HepG2 (cell line): ENCODE data around the gene STK24. TPM values are rescaled to one million over a fixed set of nuclear protein-coding genes. Genes with fewer than 3 reads are reported as not detected.

Experiments used
- AGO2 ChIP-seq: fragments of 200-400 bp; formaldehyde crosslinking; optimal IDR thresholded peaks from 2 replicates; pipeline ENCODE3; 2017; ENCODE audit warnings: mild to moderate bottlenecking, low read depth, low read length, moderate library complexity
- GPN1 ChIP-seq: sonication (generic); formaldehyde crosslinking; IDR thresholded peaks from 2 replicates; pipeline ENCODE4 v1.5.1; 2020; ENCODE audit warnings: missing genetic modification reagents, borderline replicate concordance
- IRF1 ChIP-seq: sonication (generic); formaldehyde crosslinking; IDR thresholded peaks from 2 replicates; pipeline ENCODE4 v1.4.0; 2020; ENCODE audit warnings: low read depth, mild to moderate bottlenecking, missing genetic modification reagents
- NFE2L2 ChIP-seq: fragments of 150-350 bp; IDR thresholded peaks from 2 replicates; pipeline ENCODE4 v1.6.1; 2014; ENCODE audit warnings: low read length
- POGZ ChIP-seq: sonication (generic); formaldehyde crosslinking; IDR thresholded peaks from 2 replicates; pipeline ENCODE4 v1.4.0; 2020; ENCODE audit warnings: mild to moderate bottlenecking, missing genetic modification reagents
- SP2 ChIP-seq: sonication (generic); formaldehyde crosslinking; IDR thresholded peaks from 2 replicates; pipeline ENCODE4 v1.5.1; 2020; ENCODE audit warnings: mild to moderate bottlenecking, missing genetic modification reagents
- TIGD3 ChIP-seq: sonication (generic); formaldehyde crosslinking; IDR thresholded peaks from 2 replicates; pipeline ENCODE4 v1.5.1; 2020; ENCODE audit warnings: mild to moderate bottlenecking, missing genetic modification reagents, borderline replicate concordance
- ZNF260 ChIP-seq: sonication (generic); formaldehyde crosslinking; IDR thresholded peaks from 2 replicates; pipeline ENCODE4 v1.4.0; 2020; ENCODE audit warnings: missing genetic modification reagents, low read depth, mild to moderate bottlenecking, borderline replicate concordance
- ZNF282 ChIP-seq: fragments of 450-650 bp; IDR thresholded peaks from 2 replicates; pipeline ENCODE4 v1.6.1; 2018; ENCODE audit not compliant: partially characterized antibody
- ZNF550 ChIP-seq: sonication (generic); formaldehyde crosslinking; IDR thresholded peaks from 2 replicates; pipeline ENCODE4 v1.4.0; 2020; ENCODE audit warnings: mild to moderate bottlenecking, missing genetic modification reagents, borderline replicate concordance
- ZNF687 ChIP-seq: sonication (generic); formaldehyde crosslinking; IDR thresholded peaks from 2 replicates; pipeline ENCODE4 v1.5.1; 2020; ENCODE audit warnings: mild to moderate bottlenecking, missing genetic modification reagents, moderate library complexity
- polyA plus RNA-seq, 8 experiments: library from polyadenylated mRNA; depleted of rRNA in 3 of 8; stranded (reverse) in 7 of 8; unstranded in 1 of 8; fragments of >200 nt; fragmentation: Illumina TruSeq in 4 of 8; extraction: Trizol in 4 of 8; gene quantifications; 2 replicates each; pipeline versions ENCODE4 v1.2.1 to v1.2.3, GENCODE V29; 2011 to 2016; ENCODE audit warnings: low read depth in 4 of 8, missing spikeins in 1 of 8, mixed read lengths in 1 of 8; ENCODE audit not compliant: insufficient read depth in 1 of 8
- total RNA-seq, 5 experiments: library from RNA; depleted of rRNA; stranded (reverse); fragments of >200 nt; fragmentation: Illumina TruSeq; extraction: Trizol; gene quantifications; 2 replicates each; pipeline ENCODE4 v1.2.3, GENCODE V29; 2016; ENCODE audit warnings: low read depth in 1 of 5
- TF ChIP-seq, protein P1 (sequence below), 2 experiments: sonication (generic) in 1 of 2; formaldehyde crosslinking in 1 of 2; IDR thresholded peaks; 2 replicates each; pipeline versions ENCODE4 v1.5.1 to v1.6.1; 2011 to 2020; ENCODE audit warnings: borderline replicate concordance in 1 of 2, low read depth in 1 of 2, low read length in 1 of 2, mild to moderate bottlenecking in 1 of 2, missing genetic modification reagents in 1 of 2, moderate library complexity in 1 of 2
- TF ChIP-seq, protein P2 (sequence below): sonication (generic); formaldehyde crosslinking; IDR thresholded peaks from 2 replicates; pipeline ENCODE4 v1.4.0; 2020; ENCODE audit warnings: missing genetic modification reagents
- TF ChIP-seq, protein P3 (sequence below): sonication (generic); formaldehyde crosslinking; IDR thresholded peaks from 2 replicates; pipeline ENCODE4 v1.4.0; 2020; ENCODE audit warnings: mild to moderate bottlenecking, missing genetic modification reagents

Gene STK24
- total and polyA plus RNA-seq, 2 of the 13 experiments (the other 11 are each of a cell fraction or from before 2014, with no cell fraction given), result 51.3 to 73.0 TPM

DNA sequence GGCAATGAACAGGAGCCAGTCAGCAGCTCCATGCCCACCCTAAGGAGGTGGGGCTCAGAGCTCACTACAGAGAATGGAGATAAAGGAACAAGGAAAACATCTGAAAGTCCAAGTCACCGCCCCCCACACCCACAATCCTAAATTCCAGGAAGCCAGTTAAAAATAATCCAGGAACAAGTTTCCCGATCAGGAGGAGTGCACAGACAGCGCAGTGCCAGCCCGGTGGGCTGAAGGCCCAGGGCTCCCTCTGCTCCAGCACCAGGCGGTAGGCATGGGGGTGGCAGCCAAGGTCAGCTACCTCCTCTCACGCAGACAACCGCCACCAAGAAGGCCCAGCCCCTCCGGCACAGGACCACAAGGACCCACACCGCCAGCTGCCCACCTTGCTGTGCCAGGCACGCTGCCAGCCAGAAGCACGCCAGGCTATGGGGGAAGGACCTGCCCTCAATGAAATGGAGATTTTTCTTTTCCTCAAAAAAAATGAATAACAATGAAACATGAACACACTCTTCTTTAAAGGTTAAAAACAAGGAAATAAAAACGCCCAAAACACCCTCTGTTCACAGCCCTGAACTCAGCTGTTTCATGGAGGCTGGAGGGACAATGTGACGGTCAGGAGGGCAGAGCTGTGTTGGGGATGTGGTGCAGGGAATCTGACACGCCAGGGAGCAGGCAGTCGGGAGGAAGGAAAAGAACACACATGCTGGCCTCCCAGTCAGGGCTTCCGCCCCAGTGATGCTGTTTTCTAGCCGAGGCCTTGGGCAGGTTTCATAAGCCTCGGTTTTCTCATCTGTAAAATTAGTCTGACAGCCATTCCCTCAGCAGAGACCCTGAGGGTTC, 11.0 kb downstream of the STK24 start (continued):
- no peak for TF ChIP-seq NFE2L2
- no peak for TF ChIP-seq ZNF282
- TF ChIP-seq, protein P1, sequence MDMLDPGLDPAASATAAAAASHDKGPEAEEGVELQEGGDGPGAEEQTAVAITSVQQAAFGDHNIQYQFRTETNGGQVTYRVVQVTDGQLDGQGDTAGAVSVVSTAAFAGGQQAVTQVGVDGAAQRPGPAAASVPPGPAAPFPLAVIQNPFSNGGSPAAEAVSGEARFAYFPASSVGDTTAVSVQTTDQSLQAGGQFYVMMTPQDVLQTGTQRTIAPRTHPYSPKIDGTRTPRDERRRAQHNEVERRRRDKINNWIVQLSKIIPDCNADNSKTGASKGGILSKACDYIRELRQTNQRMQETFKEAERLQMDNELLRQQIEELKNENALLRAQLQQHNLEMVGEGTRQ (IDR thresholded peaks at IDR 0.05; ENCODE audit: low read depth, low read length), result no peak
- TF ChIP-seq, protein P1 (CRISPR knock-in tag; IDR thresholded peaks at IDR 0.05; ENCODE audit: borderline replicate concordance), result no peak
- TF ChIP-seq, protein P2, sequence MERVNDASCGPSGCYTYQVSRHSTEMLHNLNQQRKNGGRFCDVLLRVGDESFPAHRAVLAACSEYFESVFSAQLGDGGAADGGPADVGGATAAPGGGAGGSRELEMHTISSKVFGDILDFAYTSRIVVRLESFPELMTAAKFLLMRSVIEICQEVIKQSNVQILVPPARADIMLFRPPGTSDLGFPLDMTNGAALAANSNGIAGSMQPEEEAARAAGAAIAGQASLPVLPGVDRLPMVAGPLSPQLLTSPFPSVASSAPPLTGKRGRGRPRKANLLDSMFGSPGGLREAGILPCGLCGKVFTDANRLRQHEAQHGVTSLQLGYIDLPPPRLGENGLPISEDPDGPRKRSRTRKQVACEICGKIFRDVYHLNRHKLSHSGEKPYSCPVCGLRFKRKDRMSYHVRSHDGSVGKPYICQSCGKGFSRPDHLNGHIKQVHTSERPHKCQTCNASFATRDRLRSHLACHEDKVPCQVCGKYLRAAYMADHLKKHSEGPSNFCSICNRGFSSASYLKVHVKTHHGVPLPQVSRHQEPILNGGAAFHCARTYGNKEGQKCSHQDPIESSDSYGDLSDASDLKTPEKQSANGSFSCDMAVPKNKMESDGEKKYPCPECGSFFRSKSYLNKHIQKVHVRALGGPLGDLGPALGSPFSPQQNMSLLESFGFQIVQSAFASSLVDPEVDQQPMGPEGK (CRISPR knock-in tag), result 0 out of 2 replicates have a peak, but pooled peaks have one; percentile 15
- no peak for TF ChIP-seq SP2 (CRISPR knock-in tag)
- no peak for TF ChIP-seq TIGD3 (CRISPR knock-in tag)
- peak; percentile 33 for TF ChIP-seq AGO2
- no peak for TF ChIP-seq IRF1 (CRISPR knock-in tag)
- TF ChIP-seq ZNF550 (CRISPR knock-in tag), result no peak
- TF ChIP-seq POGZ, result no peak
- no peak for TF ChIP-seq GPN1 (CRISPR knock-in tag)
- TF ChIP-seq ZNF687 (CRISPR knock-in tag), result peak; percentile 51
- no peak for TF ChIP-seq ZNF260 (CRISPR knock-in tag)
- TF ChIP-seq, protein P3, sequence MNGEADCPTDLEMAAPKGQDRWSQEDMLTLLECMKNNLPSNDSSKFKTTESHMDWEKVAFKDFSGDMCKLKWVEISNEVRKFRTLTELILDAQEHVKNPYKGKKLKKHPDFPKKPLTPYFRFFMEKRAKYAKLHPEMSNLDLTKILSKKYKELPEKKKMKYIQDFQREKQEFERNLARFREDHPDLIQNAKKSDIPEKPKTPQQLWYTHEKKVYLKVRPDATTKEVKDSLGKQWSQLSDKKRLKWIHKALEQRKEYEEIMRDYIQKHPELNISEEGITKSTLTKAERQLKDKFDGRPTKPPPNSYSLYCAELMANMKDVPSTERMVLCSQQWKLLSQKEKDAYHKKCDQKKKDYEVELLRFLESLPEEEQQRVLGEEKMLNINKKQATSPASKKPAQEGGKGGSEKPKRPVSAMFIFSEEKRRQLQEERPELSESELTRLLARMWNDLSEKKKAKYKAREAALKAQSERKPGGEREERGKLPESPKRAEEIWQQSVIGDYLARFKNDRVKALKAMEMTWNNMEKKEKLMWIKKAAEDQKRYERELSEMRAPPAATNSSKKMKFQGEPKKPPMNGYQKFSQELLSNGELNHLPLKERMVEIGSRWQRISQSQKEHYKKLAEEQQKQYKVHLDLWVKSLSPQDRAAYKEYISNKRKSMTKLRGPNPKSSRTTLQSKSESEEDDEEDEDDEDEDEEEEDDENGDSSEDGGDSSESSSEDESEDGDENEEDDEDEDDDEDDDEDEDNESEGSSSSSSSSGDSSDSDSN (CRISPR knock-in tag), result no peak
